Activated gamma-delta T cell treated with Interleukin-2 at 50 U/mL for 16 hours (primary cell): ENCODE measurements around the gene TSPAN14.
A peak's percentile ranks its signal among the peaks of the same experiment; 100 is the strongest.
"Not testable (repeated sequence)": the region's sequence is repeated elsewhere in the genome, so short reads cannot be mapped to it uniquely, and the experiment has no call there.

Experiments used
- DNase-seq: peaks from one replicate; pipeline ENCODE4 v3.0.0-alpha.2; 2020

Gene TSPAN14

DNA sequence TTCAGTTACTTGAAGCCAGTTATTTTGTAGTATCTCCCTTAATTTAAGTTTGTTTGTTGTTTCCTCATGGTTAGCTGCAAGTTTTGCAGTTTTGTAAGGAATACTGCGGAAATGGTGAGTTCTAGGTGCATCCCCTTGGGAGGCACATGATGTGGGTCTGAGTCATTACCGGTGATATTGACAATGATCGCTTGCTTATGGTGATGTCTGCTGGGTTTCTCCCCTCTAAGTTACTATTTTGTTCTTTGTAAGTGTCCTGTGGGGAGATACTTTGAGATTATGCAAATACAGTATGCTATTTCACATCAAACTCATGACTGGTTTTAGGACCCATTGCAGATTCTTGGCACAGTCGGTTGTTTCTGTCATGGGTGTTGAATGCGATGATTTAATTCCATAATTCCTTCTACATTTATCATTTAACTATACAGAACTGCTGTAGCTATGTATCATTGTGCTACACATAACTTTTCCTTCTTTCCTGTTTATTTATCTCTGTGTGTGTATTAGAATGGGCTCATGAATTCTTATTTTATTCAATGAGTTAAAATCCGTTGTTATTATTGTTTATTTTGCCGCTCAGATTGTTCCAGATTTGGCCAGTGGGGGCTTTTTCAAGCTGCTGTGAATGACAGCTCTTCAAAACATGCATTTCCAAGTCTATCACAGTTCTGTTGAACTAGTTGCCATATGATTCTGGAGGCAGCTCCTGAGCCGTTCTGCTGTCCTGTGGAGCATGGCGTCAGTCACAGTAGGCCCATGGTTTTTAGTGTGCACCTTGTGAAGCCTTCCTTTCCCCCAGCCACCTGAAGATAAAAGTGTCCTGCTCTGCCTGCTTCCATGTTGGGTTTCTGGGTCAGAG, 18.4 kb downstream of the TSPAN14 start:
- DNase-seq, result no peak

DNA sequence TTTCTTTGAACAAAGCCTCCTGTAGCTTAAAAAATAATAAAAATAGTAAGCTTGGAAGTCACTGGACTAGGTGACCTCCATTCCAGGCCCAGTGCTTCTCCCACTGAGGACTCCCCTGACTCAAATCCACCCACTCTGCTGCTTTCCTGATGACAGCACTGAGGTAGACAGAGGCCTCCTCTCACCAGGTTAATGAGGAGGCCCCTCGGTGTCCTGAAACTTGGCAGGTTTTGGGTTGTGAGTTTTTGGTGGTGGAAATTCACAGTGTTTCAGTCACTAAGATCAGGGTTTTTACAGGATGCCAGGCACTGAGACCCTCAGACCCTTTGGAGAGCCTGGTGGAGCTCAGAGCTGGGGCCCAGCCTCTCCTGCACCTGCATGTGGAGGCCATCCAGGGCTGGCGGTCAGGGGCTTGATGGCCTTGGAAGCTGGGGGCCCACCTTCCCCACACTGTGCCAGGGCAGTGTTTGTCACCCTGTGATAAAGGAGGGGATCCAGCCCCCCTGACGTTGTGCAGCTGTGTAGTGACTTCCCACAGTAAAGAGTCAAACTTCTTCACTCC, 19.1 kb downstream of the TSPAN14 start:
- no peak for DNase-seq

DNA sequence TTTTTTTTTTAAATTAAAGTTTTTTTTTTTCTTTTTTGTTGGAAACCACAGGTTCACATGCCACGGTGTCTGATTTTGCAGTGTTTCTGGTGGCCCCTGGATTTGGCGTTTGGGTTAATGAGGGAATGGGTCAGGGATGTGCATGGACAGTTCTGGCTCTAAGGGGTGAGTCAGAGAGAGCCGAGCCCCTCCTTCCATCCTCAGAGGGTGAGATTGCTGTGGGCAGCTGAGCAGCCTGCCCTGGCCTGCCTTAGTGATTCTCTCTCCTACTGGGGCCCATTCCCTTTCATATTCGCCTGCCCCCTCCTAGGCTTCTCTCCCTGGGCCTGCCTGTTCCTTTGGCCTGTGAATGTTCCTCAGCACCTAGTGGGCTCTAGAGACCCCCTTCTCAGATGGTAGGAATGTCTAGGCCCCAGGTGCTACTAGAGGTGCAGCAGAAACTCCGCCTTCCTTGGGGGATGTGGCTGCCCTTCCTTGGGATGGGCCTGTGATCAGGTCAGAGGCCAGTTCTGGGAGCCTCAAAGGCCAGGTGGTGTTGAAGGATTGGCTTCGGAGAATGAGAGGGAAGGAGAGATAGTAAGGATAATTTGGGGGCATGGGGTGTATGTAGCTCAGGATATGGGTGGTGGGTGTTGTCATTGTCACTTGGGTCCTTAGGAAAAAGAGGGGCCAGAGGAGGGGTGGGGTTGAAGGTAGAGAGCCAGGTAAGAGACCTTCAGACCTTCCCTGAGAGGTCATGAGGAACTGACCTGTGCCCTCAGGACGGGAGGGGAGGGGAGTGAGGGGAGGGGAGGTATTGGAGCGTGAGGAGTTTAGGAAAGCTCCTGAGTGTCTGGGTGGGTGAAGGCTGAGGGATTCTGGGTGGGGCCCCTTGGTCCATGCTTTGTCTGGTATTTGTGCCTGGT, 19.8 kb downstream of the TSPAN14 start:
- no peak for DNase-seq

DNA sequence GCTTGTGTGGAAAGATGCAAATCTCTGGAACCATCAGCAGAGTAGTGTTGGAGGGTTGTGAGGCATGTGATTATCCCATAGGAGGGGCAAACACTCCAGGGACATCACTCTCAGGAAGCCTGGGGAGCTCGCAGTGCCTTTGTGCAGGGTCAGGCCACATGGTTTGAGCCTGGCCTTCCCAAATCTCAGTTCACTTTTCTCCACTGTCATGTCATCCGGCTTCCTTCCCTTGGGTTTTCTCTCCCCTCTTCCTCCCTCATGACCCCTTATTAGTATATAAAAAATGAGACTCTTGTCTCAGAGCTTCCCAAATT, 20.4 kb downstream of the TSPAN14 start:
- no peak for DNase-seq

DNA sequence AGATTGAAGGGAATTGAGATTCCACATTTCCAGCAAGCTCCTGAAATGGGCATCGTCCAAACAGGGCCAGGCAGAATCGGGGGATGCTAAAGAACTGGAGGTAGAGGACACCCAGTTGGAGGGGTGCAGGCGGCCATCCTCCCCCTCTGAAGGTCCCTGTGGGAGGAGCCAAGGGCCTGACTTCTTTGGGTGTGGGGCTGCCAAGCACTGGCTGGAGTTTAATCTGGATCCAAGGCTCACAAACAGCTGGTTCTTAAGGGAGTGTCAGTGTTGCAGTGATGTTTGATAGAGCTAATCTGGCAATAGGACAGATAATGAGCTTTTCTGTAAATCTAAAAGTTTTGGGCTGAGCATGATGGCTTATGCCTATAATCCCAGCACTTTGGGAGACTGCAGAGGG, 20.8 kb downstream of the TSPAN14 start:
- no peak for DNase-seq

DNA sequence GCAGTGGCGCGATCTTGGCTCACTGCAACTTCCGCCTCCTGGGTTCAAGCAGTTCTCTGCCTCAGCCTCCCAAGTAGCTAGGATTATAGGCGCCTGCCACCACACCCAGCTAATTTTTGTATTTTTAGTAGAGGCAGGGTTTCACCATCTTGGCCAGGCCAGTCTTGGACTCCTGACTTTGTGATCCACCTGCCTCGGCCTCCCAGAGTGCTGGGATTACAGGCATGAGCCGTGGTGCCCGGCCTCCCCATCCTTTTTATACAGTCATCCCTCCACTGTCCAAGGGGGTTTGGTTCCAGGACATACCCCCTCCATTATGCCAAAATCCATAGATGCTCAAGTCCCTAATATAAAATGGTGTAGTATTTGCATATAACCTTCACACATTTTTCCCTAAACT, 21.5 kb downstream of the TSPAN14 start:
- DNase-seq, result not testable (repeated sequence)

DNA sequence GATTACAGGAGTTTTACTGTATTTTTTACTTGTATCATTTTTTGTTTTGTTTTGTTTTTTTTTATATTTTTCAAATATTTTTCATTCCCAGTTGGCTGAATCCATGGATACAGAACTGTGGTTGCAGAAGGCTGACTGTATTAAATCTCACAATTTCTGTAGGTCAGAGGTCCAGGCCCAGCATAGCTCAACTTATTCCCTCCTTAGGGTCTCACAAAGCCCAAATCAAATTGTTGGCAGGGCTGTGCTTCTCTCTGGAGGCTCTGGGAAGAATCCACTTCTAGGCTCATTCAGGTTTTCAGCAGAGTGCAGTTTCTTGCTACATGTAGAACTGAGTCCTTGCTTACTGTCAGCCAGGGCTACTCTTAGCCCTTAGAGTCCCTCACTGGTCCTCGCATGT, 22.6 kb downstream of the TSPAN14 start:
- no peak for DNase-seq

DNA sequence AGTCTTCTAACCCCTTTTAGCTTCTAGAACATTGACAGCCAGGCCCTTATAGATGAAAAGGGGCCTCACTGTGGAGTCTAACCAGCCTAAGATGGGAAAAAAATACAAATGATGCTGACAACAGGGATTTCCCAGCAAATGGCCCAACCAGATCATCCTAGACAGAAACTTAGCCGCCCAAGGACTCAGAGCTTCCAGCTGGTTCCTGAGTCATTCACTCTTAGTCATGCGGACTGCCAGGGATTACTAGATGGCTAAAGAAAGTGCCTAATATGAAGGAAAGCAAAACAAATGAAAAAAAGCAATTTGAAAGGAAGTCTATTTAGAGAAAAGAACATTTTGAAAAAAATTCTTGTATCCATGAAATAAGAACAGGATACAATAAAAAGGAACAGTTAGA, 23.7 kb downstream of the TSPAN14 start:
- DNase-seq, result no peak

DNA sequence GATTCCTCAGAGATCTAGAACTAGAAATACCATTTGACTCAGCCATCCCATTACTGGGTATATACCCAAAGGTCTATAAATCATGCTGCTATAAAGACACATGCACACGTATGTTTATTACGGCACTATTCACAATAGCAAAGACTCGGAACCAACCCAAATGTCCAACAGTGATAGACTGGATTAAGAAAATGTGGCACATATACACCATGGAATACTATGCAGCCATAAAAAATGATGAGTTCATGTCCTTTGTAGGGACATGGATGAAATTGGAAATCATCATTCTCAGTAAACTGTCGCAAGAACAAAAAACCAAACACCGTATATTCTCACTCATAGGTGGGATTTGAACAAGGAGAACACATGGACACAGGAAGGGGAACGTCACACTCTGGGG, 26.3 kb downstream of the TSPAN14 start:
- not testable (repeated sequence) for DNase-seq

DNA sequence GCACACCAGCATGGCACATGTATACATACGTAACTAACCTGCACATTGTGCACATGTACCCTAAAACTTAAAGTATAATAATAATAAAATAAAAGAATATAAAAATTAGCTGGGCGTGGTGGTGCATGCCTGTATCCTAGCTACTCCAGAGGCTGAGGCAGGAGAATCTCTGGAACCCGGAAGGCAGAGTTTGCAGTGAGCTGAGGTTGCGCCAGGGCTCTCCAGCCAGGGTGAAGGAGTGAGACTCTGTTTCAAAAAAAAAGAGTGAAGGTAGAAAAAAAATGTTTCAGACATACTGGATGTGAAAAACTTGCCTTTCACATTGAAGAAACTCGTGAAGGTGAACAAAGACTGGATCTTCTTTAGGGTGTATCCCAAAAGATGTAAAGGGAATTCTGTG, 26.7 kb downstream of the TSPAN14 start:
- DNase-seq, result no peak

DNA sequence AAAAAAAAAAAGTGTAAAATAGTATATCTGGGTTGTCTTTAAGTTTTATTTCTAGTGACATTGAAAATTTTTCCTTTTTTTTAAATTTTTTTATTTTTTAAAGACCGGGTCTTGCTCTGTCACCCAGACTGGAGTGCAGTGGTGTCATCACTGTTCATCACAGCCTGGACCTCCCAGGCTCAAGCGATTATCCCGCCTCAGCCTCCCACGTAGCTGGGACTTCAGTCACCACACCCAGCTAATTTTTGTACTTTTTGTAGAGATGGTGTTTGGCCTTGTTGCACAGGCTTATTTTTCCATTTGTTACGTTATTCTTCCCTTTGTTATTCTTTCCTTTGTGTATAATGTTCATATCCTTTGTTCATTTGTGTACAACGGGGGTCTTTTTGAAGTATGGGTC, 30.1 kb downstream of the TSPAN14 start:
- DNase-seq, result no peak

DNA sequence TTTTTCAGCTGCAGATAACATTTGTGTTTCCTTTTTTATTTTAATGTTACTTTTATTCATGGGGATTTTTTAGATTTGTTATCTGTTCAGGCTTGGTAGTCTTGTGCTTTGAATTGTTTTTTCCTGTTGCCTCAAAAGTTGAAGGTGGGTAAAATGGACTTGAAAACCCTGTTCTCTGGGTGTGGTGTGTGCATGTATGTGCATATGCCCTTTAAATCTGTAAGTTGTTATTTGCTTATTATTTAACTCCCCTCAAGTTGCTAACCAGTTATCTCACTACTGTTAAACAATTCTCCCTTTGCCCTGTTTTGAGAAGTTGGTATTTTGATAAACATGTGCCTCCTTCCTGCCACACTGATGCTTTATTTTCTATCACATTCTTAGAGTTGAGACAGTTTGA, 30.6 kb downstream of the TSPAN14 start:
- no peak for DNase-seq

DNA sequence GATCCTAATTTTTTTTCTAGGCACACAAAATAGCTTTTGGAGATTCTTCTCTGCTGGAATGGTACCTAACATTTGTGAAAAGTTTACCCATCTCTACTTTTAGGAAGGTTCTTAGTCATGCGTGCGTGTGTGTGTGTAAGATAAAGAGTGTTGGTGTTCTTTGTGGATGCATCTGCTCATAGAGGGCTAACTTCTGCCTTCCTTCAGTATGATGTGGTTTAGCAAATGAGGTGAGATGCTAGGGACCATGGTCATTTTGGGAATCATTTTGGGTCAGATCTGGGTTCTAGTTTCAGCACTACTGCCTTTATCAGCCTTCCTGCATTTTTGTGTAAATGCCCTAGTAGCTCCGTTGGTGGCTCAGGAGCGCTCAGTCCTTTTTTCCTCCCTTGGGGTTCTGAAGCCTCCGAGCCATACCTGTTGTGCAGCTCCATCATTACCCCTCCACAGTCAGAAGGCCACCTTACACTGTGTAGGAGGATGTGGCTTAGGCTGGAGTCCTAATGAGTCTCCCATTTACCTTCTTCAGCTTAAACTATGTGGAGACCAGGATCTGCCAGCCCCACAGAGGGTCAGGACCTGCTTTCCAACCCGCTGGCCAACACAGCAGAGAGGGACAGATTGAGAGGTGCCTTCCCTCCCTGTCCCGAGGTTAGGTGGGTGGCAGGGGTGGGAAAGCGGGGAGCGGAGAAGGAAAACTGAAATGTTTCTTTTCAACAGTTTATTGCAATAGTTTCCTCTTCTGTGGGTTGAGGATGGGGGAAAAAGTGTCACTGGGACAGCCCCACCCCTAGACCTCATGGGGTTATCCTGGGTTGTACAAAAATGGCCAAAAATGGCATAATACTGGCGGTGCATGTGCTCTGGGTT, 31.2 kb downstream of the TSPAN14 start:
- no peak for DNase-seq

DNA sequence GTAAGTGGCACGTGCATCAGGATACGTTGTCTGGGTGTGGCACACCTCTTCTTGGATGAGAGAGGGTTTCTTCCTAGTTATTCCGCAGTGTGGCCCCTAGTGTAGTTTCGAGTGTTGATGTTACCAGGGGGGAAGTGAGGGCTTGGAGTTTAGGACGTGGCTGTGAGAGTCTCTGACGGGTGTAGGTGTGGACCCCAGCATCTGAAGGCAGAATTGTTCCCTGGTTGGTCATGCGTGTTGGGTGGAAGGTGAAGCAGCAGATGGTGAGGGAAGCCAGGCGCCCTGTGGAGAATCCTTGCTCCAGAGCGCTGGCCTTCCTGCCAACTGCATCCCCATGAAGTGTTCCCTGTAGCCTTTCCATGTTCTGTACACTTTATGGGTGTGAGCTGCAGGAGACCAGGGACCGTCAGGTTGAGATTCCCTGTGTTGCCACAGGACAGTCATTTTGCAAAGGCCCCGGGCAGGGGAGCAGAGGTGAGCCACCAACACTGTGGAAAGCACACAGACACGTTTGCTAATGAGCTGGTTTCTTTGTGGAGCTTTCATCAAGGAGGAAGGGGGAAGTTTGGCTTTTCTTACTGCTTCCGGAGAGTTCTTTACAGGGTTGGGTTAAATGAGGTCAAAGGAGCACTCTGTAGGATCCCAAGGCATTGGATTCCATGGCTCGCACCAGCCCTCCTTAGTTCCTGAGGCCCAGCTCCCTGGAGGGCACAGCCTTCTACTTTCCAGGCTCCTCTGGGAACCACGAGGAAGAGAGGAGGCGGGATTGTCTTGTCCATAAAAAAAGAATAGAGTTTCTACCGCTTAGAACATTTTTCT, 32.0 kb downstream of the TSPAN14 start:
- DNase-seq, result no peak

DNA sequence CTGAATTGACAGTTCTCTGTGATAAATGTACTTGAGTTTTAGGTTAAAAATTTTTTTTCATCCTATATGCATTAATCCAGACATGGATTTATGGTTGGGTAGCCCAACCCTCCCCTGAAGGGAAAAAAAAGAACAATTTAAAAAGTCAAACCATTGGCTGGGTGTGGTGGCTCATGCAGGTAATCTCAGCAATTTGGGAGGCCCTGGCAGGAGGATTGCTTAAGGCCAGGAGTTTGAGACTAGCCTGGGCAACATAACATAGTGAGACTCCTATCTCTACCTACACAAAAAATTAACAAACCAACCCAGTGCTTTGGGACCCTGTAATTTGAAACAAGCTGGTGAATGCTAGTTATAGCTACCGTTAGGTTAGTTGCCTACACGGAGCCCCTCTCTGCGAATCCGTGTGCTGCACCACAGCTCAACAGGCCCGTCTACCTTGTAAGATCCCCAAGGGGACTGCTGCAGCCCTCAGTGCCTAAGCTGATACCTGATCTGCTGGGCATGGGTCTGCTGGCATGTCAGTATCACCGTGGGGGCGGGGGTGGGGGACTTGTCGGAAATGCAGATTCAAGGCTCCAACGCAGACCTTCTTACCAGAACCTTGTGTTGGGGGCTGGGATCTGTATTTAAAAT, 32.8 kb downstream of the TSPAN14 start:
- DNase-seq, result no peak

DNA sequence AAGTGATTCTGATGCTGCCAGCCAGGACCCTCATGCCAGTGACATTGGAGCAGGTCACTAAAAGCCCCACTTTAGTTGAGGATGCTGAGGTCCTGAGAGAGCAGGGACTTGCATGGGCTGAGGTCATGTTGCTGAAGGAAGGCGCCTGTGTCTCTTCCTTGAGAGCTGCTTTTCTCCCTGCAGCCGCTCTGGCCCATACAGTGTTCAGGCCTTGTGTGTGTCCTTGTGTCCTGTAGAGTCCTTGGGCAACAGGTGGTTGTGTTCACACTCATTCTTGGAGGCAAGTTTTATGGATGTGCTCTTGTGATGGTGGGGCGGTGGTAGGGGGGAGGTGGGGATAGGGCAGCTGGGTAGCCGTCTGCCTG, 33.3 kb downstream of the TSPAN14 start:
- no peak for DNase-seq

DNA sequence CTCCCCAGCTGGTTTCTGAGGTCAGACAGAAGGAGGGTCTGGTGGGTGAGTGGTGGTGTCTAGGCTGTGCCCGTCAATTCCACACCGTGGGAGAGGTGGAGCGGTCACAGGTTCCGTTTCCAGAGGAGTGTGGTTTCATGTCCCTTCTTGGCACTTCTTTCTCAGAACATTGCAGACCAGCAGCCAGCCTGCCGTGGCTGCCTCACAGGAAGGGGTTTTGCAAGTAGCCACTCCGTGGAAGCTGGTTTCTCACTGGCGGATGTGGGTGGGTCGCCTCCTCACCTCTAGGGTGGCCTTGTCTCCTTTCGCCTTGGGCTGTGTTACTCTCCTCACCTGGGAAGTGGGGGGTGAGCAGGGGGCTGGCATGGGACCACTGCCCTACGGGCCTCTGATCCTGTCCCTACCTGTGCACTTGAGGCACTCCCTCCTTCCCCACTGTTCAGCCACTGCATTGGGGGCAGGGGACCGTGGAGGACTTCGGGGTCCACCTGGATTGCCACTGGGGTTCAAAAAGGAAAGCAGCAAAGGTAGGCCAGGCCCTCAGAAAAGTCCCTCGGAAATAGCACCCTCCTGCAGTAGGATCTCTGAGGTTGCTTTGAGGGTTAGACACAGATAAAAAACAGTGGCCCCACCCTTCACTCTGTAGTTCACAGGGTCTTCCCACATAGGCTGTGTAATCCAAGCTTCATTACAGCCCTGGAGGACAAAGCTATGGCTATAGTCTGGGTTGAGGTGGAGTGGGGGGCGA, 33.9 kb downstream of the TSPAN14 start:
- DNase-seq, result peak; percentile 74

DNA sequence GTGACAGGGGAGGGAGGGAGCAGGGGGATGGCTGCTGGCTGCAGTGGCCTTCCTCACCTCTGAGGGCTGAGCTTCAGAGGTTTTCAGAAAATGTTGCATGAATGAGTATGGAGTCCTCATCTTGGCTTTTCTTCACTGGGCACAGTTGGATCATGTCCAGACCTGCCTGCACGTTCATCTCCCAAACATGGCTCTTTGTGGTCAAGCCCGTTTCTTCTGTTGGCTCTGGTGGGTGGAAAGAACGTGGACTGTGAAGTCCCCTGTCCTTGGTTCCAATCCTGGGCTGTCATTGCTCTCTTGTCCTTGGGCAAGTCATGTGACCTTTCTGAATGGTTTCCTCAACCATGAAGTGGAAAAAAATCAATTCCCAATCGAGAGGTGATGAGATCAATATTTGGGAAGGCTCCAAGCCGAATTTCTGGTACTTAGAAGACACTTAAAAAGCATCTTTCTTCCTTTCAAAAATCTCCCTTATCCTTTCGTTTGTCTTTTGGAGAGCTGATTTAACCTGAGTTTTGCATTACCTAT, 34.5 kb downstream of the TSPAN14 start:
- no peak for DNase-seq

DNA sequence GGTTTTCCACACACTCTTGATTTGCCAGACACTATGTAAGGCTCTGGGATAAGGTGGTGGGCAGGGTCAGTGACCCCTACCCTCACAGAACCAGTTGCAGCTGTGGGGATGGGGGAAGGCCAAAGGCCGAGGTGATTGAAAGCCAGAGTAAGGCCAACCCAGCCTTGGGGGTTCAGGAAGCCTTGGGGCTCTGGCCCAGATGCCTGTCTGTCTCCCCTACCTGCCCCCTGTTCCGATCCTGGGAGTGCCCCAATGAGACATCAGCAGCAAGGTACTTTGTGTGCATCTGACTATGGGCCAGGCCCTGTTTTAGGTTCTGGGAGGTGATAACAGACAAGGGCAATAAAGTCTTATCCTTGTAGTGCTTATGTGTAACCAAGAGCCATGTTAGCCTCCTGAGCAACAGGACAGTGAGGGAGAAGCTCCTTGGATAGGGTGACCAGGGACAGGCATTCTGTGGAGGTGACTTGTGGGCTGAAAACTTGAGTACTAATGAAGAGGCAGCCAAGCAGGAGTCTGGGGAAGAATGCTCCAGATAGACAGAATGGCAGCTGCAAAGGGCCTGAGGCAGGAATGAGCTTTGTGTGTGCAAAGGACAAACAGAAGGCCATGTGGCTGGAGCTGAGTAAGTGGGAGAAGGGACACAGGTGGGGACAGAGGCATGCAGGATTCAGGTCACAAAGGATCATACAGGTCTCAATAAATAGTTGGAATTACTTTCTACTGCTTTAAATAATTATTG, 35.4 kb downstream of the TSPAN14 start:
- no peak for DNase-seq
